ENCODE results near the gene RPAIN.

RPAIN gene

GRCh38 chr17:5419959-5420653, at the start of gene RPAIN:
TSS of gene RPAIN (plus strand) at chr17:5420182. CDS start at chr17:5420211, 29 bp downstream.
- no peaks in the 10 kb centered on the region for H3K9me3 ChIP-seq (ENCODE audit: control insufficient read depth, insufficient read depth, low read length)
- no peak for TF ChIP-seq CTCF (IDR thresholded peaks at IDR 0.05; ENCODE audit: low read depth, low read length, poor library complexity, severe bottlenecking)
- H3K36me3 ChIP-seq (ENCODE audit: control insufficient read depth, low read length) = peaks cover 84% of the 10 kb centered on the region
- H3K79me2 ChIP-seq (ENCODE audit: control insufficient read depth, low read length) = peaks cover 87% of the 10 kb centered on the region
- peak within 1 kb of the TSS; percentile 90 for H3K27ac ChIP-seq (ENCODE audit: low read depth, low read length)
- peak within 1 kb of the TSS; percentile 93 for H3K4me3 ChIP-seq (ENCODE audit: low read length)
- H4K20me1 ChIP-seq (ENCODE audit: control insufficient read depth, insufficient read depth, low read depth, low read length) = peaks cover 23% of the 10 kb centered on the region
- peaks cover 36% of the 10 kb centered on the region for H3K4me1 ChIP-seq (ENCODE audit: control insufficient read depth, low read length)
- H3K9me2 ChIP-seq (replicated peaks; ENCODE audit: control insufficient read depth, low read length) = no peaks in the 10 kb centered on the region
- H3F3A ChIP-seq (ENCODE audit: control insufficient read depth, insufficient read depth) = peaks cover 5% of the 10 kb centered on the region
- peak within 1 kb of the TSS; percentile 90 for H3K4me2 ChIP-seq (ENCODE audit: low read length)
- H3K27me3 ChIP-seq (ENCODE audit: control insufficient read depth, low read length) = no peaks in the 10 kb centered on the region

- Histone ChIP-seq H3K9me2 (replicated peaks; ENCODE audit: control insufficient read depth, low read length) (no peaks in the 10 kb centered on the region), H3K27ac (ENCODE audit: low read depth, low read length) (no peak overlapping the region), H3K4me1 (ENCODE audit: control insufficient read depth, low read length) (peaks cover 6% of the 10 kb centered on the region), H3K27me3 (ENCODE audit: control insufficient read depth, low read length) (no peaks in the 10 kb centered on the region), H3K9me3 (ENCODE audit: control insufficient read depth, insufficient read depth, low read length) (no peaks in the 10 kb centered on the region), H3K79me2 (ENCODE audit: control insufficient read depth, low read length) (no peaks in the 10 kb centered on the region), H4K20me1 (ENCODE audit: control insufficient read depth, insufficient read depth, low read depth, low read length) (no peaks in the 10 kb centered on the region), H3K36me3 (ENCODE audit: control insufficient read depth, low read length) (peaks cover 60% of the 10 kb centered on the region), H3F3A (ENCODE audit: control insufficient read depth, insufficient read depth) (peaks cover 6% of the 10 kb centered on the region; the same call in 1 of the 2 replicates), H3K4me3 (ENCODE audit: low read length) (no peak overlapping the region), H3K4me2 (ENCODE audit: low read length) (no peak overlapping the region)
- TF ChIP-seq EZH2phosphoT487 (IDR thresholded peaks at IDR 0.05; ENCODE audit: borderline replicate concordance, low read length) = no peak
- TF ChIP-seq CTCF (IDR thresholded peaks at IDR 0.05; ENCODE audit: low read depth, low read length, poor library complexity, severe bottlenecking) = no peak
Observed at GRCh38 chr17:5370411-5370810, 49.6 kb upstream of the RPAIN start.

- Histone ChIP-seq H3K27ac (ENCODE audit: low read depth, low read length) (peak overlapping the region; percentile 15; the same call in 1 of the 2 replicates), H3K4me2 (ENCODE audit: low read length) (no peak overlapping the region), H3K4me1 (ENCODE audit: control insufficient read depth, low read length) (peaks cover 6% of the 10 kb centered on the region), H3K9me3 (ENCODE audit: control insufficient read depth, insufficient read depth, low read length) (no peaks in the 10 kb centered on the region), H3K9me2 (replicated peaks; ENCODE audit: control insufficient read depth, low read length) (no peaks in the 10 kb centered on the region), H3K79me2 (ENCODE audit: control insufficient read depth, low read length) (no peaks in the 10 kb centered on the region), H3K27me3 (ENCODE audit: control insufficient read depth, low read length) (no peaks in the 10 kb centered on the region), H3K4me3 (ENCODE audit: low read length) (no peak overlapping the region), H3K36me3 (ENCODE audit: control insufficient read depth, low read length) (peaks cover 72% of the 10 kb centered on the region), H4K20me1 (ENCODE audit: control insufficient read depth, insufficient read depth, low read depth, low read length) (no peaks in the 10 kb centered on the region), H3F3A (ENCODE audit: control insufficient read depth, insufficient read depth) (peaks cover 18% of the 10 kb centered on the region)
- TF ChIP-seq EZH2phosphoT487 (IDR thresholded peaks at IDR 0.05; ENCODE audit: borderline replicate concordance, low read length) (no peak), CTCF (IDR thresholded peaks at IDR 0.05; ENCODE audit: low read depth, low read length, poor library complexity, severe bottlenecking) (no peak)
Observed at GRCh38 chr17:5373112-5373511, 46.9 kb upstream of the RPAIN start.
